Activated B cell treated with CpG ODN at 0.5 μM for 24 hours (primary cell): ENCODE data around the gene TKTL1. TPM values are rescaled to one million over a fixed set of nuclear protein-coding genes. Genes with fewer than 3 reads are reported as not detected.

Experiments used
- ATAC-seq: fragments of 200-7000 bp; cut with Tn5 transposase; one replicate; pipeline ENCODE4 v1.10.0; 2021; ENCODE audit warnings: low read depth, mild to moderate bottlenecking, moderate library complexity
- CTCF ChIA-PET: fragments of 350-600 bp; sonication (Branson Sonifier 250); formaldehyde crosslinking; loops from one replicate; lab custom pipeline; 2021; ENCODE audit warnings: antibody characterized with exemption; lab: Charles Lee
- POLR2A ChIA-PET: fragments of 350-600 bp; sonication (Branson Sonifier 250); formaldehyde crosslinking; loops from one replicate; lab custom pipeline; 2021; ENCODE audit warnings: antibody characterized with exemption; lab: Charles Lee
- DNase-seq: peaks from one replicate; pipeline ENCODE4 v3.0.0; 2022
- H3K27ac Mint-ChIP-seq: one replicate; pipeline ENCODE4 v1.8.0; 2020; ENCODE audit warnings: mixed read lengths
- H3K27me3 Mint-ChIP-seq: one replicate; pipeline ENCODE4 v1.8.0; 2021; ENCODE audit warnings: mixed read lengths
- H3K36me3 Mint-ChIP-seq: one replicate; pipeline ENCODE4 v1.8.0; 2021; ENCODE audit warnings: low read depth, mixed read lengths
- H3K4me1 Mint-ChIP-seq: one replicate; pipeline ENCODE4 v1.8.0; 2021; ENCODE audit warnings: mixed read lengths
- H3K4me3 Mint-ChIP-seq: one replicate; pipeline ENCODE4 v1.8.0; 2020; ENCODE audit warnings: mild to moderate bottlenecking, mixed read lengths
- H3K9me3 Mint-ChIP-seq: one replicate; pipeline ENCODE4 v1.8.0; 2020; ENCODE audit warnings: mixed read lengths
- intact Hi-C: fragments of 100-400 bp; cut with micrococcal nuclease; formaldehyde crosslinking; loops from one replicate; pipeline ENCODE4 v1.15.1; 2024
- total RNA-seq: library from RNA; stranded (reverse); gene quantifications from 2 replicates; pipeline ENCODE4 v1.2.3, GENCODE V29; 2022
- TF ChIP-seq, protein P1 (sequence below): fragments of 200-600 bp; IDR thresholded peaks from one replicate; pipeline ENCODE4 v1.8.0; 2022; ENCODE audit warnings: antibody characterized with exemption, mild to moderate bottlenecking

TKTL1 gene
- total RNA-seq, 1 donor from 2014 or later = not detected

DNA sequence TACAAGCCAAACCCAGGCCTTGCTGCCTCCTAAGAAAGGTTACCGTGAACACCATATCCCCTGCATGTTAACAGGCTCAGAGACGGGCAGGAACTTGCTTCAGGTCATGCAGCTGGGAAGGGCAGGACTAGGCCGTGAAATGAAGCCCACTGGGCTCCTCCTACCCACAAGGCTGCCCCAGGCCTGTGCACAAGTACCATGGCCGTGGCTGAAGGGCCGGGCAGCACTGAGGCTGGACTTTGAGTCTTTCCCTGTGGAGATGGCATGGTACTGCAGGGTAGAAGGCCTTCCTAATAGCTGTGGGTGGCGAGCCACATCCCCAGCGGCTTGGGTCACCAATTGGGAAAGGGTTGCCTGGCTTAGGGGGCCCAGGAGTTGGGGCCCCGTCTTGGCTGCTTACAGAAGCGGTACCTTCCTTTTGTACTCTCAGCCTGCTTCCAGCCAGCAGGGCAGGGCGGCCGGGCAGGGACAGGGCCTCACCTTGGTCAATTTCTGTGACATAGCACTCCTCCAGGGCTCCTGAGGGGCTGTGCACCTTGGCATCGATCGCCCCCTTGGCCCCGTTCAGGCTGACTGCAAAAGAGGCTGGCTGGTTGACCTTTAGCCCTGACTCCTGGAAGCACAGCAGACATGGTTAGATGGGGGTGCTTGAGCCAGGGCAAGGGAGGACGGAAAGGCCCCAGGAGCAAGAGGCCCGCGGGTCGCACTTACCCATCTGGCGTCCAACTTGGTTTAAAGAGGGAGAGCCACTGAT lies 55.0 kb downstream of the TKTL1 start:
- no peak overlapping the region for H3K4me3 Mint-ChIP-seq
- intact Hi-C loops = no loop called here
- ATAC-seq (no peak), DNase-seq (no peak)
- H3K27me3 Mint-ChIP-seq = no peaks in the 10 kb centered on the region
- H3K27ac Mint-ChIP-seq = peak overlapping the region; percentile 56
- ChIA-PET CTCF (interaction anchor here (0.9 kb wide), 1 partner anchor 22 kb away, joined by 3 read pairs; no protein-coding TSS in a partner anchor), POLR2A (interaction anchor here (6.3 kb wide), 1 partner anchor 18 kb away, joined by 56 read pairs; no protein-coding TSS in a partner anchor)
- H3K36me3 Mint-ChIP-seq = peaks cover 46% of the 10 kb centered on the region
- H3K9me3 Mint-ChIP-seq = no peaks in the 10 kb centered on the region
- TF ChIP-seq, protein P1, sequence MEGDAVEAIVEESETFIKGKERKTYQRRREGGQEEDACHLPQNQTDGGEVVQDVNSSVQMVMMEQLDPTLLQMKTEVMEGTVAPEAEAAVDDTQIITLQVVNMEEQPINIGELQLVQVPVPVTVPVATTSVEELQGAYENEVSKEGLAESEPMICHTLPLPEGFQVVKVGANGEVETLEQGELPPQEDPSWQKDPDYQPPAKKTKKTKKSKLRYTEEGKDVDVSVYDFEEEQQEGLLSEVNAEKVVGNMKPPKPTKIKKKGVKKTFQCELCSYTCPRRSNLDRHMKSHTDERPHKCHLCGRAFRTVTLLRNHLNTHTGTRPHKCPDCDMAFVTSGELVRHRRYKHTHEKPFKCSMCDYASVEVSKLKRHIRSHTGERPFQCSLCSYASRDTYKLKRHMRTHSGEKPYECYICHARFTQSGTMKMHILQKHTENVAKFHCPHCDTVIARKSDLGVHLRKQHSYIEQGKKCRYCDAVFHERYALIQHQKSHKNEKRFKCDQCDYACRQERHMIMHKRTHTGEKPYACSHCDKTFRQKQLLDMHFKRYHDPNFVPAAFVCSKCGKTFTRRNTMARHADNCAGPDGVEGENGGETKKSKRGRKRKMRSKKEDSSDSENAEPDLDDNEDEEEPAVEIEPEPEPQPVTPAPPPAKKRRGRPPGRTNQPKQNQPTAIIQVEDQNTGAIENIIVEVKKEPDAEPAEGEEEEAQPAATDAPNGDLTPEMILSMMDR = no peak
- H3K4me1 Mint-ChIP-seq = peaks cover 43% of the 10 kb centered on the region

DNA sequence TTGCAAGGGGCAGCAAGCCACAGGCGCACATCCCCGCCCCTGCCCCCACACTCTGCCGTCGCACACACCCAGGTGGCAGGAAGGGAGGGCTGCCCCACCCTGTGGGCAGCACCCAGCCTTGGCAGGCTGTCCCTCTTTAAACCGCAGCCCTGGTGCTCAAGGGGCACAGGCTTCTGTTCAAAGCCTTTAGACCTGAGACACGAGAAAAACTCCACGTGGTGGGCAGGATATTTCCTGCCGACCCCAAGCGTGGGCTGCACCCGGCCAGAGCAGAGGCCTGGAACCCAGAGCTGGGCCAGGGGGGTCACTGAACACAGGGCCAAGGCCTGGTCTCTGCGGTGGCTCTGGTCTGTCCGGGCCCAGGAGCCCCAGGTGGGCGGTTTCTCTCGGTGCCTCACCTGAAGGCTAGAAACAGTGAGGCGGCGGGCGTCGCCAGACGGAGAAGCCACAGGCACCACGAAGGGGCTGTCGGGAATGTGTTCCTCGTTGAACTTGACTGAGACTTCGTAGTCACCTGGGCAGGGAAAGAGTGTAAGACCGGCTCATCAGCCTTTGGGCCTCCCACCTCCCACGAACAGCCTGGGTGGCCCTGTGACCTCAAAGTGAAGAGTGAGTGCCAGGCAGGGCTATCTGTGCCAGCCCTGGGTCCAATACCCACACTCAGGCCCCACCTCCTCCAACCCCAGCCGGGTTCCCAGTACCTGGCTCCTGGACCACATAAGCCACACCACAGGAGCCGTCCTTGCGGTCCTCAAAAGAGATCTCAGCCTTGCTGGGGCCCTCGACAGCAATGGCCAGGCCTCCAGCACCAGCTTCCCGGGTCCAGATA lies 55.8 kb downstream of the TKTL1 start:
- TF ChIP-seq, protein P1 = no peak
- ChIA-PET CTCF (no interaction called here), POLR2A (interaction anchor here (0.5 to 6.3 kb wide), 2 partner anchors 18 to 258 kb away, joined by 6 to 56 read pairs; no protein-coding TSS in a partner anchor)
- Mint-ChIP-seq H3K27ac (peak overlapping the region; percentile 56), H3K4me3 (no peak overlapping the region), H3K4me1 (peaks cover 45% of the 10 kb centered on the region), H3K27me3 (no peaks in the 10 kb centered on the region), H3K36me3 (peaks cover 51% of the 10 kb centered on the region), H3K9me3 (no peaks in the 10 kb centered on the region)
- no peak for DNase-seq
- intact Hi-C loops = no loop called here
- ATAC-seq = peak; percentile 43

DNA sequence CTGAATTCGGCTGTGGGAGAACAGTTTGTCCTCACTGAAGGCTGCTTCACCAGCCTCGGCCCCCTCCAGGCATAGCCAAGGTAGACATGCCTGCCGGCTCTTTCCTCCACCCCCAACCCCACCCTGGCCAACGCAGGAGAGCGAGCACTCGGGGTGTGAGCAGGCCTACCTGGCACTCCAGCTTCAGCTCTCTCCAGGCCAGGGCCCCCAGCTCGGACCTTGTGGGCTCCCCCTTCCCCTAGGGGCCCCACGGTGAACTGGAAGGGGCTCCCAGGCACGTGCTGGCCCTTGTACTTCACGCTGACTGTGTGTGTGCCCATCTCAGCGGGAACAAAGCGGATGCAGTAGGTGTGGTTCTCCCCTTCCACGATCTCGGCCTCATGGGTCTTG lies 56.4 kb downstream of the TKTL1 start:
- DNase-seq (no peak), ATAC-seq (no peak)
- Mint-ChIP-seq H3K9me3 (no peaks in the 10 kb centered on the region), H3K4me1 (peaks cover 44% of the 10 kb centered on the region), H3K27ac (peak overlapping the region; percentile 30), H3K4me3 (no peak overlapping the region), H3K27me3 (no peaks in the 10 kb centered on the region), H3K36me3 (peaks cover 52% of the 10 kb centered on the region)
- CTCF ChIA-PET = no interaction called here
- intact Hi-C loops = no loop called here
- POLR2A ChIA-PET = interaction anchor here (0.5 to 6.3 kb wide), 3 partner anchors 17 to 258 kb away, joined by 3 to 56 read pairs (median 6); no protein-coding TSS in a partner anchor
- TF ChIP-seq, protein P1 = no peak

DNA sequence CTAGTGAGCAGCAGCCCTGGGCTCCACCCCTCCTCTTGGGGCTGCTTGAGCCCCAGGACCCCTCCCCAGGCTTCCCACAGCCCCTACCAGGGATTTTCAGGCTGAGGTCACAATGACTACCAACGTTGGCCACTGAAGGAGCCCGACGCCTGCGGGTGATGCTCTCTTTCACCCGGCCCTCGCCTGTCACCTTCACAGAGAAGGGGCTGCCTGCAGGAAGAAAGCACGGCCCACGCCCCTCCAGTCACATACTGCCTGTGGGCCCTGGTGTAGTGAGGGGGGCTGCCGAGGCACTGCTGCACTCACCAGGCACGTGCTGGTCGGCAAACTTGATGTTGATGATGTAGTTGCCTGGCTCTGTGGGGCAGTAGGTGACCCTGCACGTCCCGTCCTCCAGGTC lies 56.9 kb downstream of the TKTL1 start:
- H3K4me1 Mint-ChIP-seq = peaks cover 40% of the 10 kb centered on the region
- POLR2A ChIA-PET = interaction anchor here (0.5 to 6.3 kb wide), 2 partner anchors 16 to 99 kb away, joined by 3 to 56 read pairs; no protein-coding TSS in a partner anchor
- ATAC-seq = no peak
- H3K4me3 Mint-ChIP-seq = no peak overlapping the region
- H3K27ac Mint-ChIP-seq = no peak overlapping the region
- no peaks in the 10 kb centered on the region for H3K9me3 Mint-ChIP-seq
- peaks cover 50% of the 10 kb centered on the region for H3K36me3 Mint-ChIP-seq
- intact Hi-C loops = no loop called here
- CTCF ChIA-PET = no interaction called here
- no peak for DNase-seq
- H3K27me3 Mint-ChIP-seq = no peaks in the 10 kb centered on the region
- TF ChIP-seq, protein P1 = no peak
